Ammon's horn (tissue), 1 donor: Measurements from ENCODE around the gene CACNA1H.
A peak's percentile ranks its signal among the peaks of the same experiment; 100 is the strongest.

Source experiments
- DNase-seq: peaks from one replicate; pipeline ENCODE4 v3.0.0-alpha.2; 2016; ENCODE audit warnings: low spot score

The CACNA1H gene

DNA sequence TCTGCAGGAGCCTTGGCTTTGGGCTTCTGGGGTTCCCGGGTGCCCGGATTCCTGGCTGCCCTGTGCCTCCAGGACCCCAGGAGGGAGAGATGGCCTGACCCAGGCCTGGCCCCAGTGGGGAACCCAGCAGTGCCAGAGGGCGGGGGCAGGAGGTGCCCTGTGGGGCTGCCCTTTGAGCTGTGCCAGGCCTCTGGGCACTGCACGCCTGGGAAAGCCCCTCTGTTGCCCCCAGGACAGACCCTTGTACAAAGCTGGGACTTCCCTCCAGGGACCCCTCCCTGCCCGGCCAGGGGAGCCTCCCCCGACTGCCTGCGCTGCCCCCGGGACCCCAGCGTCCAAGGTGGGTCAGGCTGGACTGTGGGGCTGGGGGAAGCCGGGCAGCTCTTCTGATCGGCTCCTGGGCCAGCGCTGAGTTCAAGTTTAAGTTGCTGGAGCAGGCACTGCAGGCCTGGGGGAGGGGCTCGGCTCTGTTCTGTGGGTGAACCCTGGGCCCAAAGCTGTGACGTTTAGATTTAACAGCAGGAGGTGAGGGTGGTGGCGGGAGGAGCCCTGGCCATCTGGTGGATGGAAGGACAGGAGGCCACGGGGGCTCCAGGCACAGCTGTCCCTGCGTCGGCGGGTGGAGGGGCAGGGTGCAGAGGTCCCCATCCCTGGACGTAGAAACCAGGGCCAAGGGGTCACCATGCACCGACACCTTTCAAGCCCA lies 29.2 kb upstream of the CACNA1H start:
- DNase-seq: no peak

DNA sequence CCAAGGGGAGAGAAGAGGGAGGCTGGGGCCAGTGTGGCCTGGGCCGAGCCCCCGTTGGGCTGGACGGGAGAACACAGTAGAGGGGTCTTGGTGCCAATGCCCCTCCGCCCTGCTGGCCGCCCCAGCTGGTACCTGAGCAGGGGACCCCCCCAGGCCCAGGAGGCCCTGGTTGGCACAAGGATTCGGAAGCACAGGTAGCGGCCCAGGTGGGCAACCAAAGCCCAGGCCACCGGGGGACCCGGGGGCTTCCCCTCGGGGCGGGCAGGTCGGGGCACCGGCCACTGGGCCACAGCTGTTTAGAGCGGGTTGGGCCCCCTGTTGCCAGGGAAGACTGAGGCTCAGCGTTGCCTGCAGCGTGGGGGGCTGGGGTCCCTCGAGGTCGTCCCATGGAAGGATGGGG lies 28.6 kb upstream of the CACNA1H start:
- DNase-seq: no peak

GRCh38 chr16:1124795-1125194 lies 28.1 kb upstream of the CACNA1H start:
- DNase-seq: no peak

- peak; percentile 78 for DNase-seq
Observed at GRCh38 chr16:1125471-1125870, 27.4 kb upstream of the CACNA1H start.

DNA sequence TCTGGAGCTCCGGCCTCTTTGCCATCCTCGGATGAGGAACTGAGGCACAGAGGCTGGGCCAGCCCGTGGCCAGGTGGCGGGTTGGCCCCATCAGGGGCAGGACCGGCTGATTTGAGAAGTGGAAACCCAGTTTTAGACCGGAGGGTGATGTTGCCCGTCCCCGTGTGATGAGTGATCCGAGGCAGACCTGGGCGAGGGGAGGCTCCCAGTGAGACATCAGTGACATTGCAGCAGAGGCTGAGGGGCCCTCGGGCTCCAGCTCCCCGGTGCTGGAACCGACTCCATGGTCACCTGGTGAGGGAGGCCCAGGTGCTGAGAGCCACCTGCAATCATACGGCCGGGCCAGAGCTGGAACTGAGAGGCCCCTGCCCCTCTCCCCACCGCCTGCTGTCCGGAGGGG lies 26.9 kb upstream of the CACNA1H start:
- DNase-seq: no peak

- no peak for DNase-seq
Observed at GRCh38 chr16:1126586-1126985, 26.3 kb upstream of the CACNA1H start.

- DNase-seq: no peak
Observed at GRCh38 chr16:1127101-1127500, 25.8 kb upstream of the CACNA1H start.

DNA sequence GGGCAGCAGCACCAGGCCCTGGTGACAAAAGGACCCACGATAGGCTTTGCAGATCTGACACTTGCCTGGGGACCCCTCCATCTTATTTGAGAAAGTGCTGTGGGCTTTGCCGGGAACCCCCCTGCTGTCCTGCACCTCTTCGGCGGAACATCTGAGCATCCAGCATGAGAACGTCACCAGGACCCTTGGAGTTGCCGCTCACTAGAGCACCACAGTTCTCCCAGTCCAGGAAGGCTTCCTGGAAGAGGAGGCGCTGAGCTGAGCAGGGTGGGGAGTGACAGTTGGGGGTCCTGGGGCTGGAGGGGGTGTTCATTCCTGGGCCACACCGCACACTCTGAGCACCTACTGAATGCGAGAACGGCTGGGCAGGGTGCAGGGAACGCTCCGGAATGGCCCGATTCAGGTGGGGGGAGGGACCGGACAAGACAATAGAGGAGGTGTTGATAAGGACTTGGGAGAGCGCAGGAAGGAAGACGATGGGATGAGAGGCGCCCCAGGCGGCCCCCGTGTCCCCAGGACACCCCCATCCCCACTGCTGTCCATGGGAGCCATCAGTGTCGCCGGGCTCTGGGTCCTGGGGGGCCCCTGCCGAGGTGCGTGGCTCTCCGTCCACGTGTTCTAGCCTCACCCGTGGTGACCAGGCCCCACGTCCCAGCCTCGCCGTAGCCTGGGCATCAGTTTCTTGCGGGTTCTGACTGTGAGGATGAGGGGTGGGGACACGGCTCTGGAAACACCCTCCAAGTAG lies 24.8 kb upstream of the CACNA1H start:
- DNase-seq: no peak

DNA sequence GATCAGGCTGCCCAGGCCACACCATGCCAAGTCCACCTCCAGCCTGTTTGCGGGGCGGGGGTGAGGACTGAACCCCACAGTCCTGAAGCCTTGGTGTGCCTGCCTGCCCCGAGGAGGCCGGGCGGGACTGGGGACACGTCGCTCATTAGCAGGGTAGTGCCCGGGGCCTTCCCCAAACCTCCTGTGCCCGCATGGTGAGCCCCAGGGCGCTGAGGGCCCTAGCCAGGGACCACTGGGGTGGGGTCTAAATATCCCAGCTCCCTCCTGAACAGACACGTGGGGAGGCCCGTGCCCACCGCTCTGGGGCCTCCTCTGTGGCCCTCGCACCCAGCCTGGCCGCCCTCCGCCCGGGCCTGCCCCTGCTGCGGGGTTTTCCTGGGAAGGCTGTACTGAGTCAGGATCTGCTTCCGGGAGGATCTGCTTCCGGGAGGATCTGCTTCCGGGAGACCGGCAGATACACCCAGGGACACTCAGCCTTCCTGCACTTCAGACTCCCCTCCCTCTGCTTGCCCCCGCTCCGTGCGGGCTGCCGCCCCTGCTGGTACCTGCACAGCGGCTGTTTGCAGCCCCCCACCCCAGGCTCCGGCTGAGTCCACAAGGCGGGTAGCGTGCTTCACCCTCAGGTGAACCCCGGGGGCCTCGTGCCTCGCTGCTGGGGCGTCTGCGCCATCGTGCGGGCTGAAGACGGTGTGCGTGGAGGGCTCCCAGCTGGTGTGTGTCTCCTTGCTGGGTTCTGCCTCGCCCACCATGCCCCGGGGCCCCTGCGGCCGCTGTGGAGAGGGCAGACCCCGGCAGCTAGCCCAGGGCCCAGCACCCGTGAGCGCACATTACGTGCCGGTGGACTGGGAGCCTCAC lies 23.6 kb upstream of the CACNA1H start:
- no peak for DNase-seq

DNA sequence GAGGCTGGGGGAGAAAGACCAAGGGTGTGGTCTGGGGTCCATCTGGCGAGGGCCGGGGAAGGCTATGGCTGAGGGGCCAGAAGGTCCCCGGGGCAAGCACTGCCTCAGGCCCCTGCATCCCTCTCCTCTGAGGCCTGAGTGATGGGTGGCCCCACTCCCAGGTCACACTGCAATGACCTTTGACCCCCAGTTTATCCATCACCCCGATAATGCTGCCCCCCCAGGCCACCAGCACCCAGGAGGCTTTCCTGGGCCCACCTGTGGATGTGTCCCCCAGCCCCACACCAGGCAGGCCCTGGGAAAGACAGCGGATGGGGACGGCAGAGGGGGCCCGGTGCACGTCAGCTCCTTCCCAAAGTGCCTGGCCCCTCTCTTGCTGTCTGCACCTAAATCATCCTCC lies 22.5 kb upstream of the CACNA1H start:
- no peak for DNase-seq

GRCh38 chr16:1131378-1131994 lies 21.4 kb upstream of the CACNA1H start:
- DNase-seq: no peak

- DNase-seq: no peak
Observed at GRCh38 chr16:1132431-1132830, 20.5 kb upstream of the CACNA1H start.

DNA sequence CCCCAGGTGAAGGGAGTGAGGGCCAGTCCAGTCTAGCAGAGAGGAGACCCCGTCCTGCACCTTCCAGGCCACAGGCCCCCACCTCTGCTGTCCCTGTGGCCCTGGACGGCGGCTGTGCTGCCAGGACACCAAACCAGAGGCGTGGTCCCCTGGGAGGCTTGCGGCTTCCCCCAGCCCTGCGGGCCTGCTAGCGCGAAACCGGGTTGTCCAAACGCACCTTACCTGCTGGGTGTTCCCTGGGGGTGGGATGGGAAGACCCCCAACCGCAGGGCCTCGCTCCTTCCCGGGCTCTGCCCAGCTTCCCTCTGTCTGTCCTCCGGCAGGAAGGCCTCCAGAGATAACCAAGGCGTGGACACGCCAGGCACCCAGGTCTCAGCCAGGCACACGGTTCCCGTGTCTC lies 19.6 kb upstream of the CACNA1H start:
- DNase-seq: no peak

DNA sequence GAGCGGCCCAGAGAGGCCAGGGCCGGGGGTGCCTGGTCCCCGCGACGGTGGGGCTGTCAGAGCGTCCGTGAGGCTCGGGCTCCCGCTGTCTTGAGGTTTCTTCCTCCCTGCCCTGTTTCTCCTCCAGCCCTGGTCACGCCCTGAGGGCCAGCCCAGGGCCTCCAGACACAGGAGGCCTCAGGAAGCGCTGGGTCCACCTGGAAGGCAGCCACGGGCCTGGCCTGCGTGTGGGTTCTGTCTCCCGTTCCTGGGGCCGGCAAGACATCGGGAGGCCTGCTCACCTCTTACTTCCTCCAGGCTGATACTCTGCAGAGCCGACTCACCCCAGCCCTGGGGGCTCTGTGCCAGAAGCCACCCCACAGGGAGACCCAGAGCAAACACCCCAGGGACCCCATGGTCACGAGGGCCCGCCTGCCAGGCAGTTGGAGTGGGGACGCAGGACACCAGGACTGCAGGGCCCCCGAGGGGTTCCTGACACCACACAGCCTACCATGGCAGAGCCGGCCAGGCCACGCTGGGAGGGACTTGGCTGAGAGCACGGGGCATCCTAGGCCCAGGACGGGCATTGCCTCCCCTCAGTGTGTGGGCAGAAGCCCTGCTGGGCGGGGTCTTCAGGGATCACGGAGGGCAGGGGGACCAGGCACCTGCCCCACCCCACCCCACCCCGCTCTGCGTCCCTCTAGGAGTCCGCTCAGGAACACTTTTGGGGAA lies 18.9 kb upstream of the CACNA1H start:
- no peak for DNase-seq

DNA sequence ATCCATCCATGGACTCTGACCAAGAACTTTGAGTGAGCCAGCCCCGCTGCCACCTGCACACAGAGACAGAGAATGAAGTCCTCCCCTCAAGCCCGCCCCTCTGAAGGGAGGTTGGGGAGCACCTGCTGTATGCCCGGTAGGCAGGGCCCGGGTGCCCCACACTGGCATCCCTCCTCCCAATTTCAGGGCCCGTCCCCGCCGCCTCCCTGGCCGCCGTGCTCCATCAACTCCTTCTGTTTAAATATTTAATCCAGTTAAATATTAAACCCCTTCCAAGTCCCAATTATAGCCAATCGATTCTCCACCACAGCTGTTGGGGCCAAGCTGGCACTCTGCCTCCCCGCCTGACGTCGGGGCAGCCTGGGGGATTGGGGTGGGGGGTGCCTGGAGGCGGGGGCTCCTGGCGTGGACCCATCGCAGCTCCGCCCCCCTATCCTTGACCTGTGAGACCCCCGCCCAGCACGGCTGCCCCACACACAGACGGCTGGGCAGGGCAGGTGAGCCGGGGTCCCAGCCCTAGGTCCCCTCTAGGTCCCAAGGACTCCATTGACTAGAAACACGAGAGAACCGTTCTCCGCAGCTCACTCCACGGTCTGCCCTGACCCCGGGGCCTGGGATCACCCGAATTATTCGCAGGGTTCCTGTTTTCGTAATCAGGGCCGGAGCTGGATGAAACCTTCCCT lies 18.0 kb upstream of the CACNA1H start:
- DNase-seq: no peak

GRCh38 chr16:1135459-1135825 lies 17.5 kb upstream of the CACNA1H start:
- no peak for DNase-seq

DNA sequence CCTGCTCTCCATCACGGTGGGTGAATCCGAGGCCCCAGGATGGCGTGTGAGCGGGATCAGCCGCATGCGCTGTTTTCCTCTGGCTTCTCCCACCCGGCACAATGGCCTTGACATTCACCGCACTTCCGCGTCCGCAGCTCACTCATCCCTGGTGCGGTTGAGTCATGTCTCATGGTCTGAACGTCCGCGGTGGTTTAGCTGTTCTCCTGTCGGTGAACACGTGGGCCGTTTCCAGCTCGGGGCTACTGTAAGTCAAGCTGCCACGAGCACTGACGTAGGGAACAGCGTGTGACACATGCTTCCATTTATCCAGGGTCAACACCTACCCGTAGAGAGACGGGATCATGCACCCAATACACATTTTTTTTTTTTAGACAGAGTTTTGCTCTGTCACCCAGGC lies 15.3 kb upstream of the CACNA1H start:
- DNase-seq: no peak

- no peak for DNase-seq
Observed at GRCh38 chr16:1140582-1141162, 12.2 kb upstream of the CACNA1H start.

GRCh38 chr16:1141191-1141590 lies 11.7 kb upstream of the CACNA1H start:
- DNase-seq: no peak

DNA sequence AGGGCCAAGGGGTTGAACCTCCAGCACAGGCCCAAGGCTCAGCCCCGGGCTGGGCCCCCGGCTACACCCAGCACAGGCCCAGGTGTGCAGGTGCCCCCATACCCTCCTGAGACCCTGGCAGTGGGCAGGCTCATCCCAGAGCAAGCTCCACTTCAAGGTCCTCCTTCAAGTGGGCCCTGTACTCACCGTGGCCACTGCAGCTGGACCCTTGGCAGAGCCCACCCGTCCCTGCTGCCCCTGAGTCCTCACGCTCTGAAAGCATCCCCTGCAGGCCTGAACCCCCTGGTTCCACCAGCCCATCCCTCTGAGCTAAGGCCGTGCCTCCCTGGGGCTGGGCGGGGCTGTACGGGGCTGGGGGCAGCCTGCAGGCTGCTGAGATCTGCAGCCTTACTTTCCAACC lies 11.2 kb upstream of the CACNA1H start:
- DNase-seq: no peak

- DNase-seq: no peak
Observed at GRCh38 chr16:1142911-1143310, 10.0 kb upstream of the CACNA1H start.
